GM12873 (cell line): ENCODE data around the gene DFFA.

Experiments used
- TF ChIP-seq, protein P1 (sequence below): IDR thresholded peaks from 2 replicates; pipeline ENCODE4 v1.5.1; 2012; ENCODE audit warnings: low read depth, mild to moderate bottlenecking, moderate library complexity, low read length, control low read depth; ENCODE audit not compliant: insufficient read depth; ENCODE audit errors: missing control alignments

The DFFA gene, protein sequence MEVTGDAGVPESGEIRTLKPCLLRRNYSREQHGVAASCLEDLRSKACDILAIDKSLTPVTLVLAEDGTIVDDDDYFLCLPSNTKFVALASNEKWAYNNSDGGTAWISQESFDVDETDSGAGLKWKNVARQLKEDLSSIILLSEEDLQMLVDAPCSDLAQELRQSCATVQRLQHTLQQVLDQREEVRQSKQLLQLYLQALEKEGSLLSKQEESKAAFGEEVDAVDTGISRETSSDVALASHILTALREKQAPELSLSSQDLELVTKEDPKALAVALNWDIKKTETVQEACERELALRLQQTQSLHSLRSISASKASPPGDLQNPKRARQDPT

GRCh38 chr1:10472220-10473144 lies at the start of gene DFFA:
Gene DFFA, minus strand, starts transcription at chr1:10472529. Its CDS starts 71 bp downstream, at chr1:10472458.
- TF ChIP-seq, protein P1, sequence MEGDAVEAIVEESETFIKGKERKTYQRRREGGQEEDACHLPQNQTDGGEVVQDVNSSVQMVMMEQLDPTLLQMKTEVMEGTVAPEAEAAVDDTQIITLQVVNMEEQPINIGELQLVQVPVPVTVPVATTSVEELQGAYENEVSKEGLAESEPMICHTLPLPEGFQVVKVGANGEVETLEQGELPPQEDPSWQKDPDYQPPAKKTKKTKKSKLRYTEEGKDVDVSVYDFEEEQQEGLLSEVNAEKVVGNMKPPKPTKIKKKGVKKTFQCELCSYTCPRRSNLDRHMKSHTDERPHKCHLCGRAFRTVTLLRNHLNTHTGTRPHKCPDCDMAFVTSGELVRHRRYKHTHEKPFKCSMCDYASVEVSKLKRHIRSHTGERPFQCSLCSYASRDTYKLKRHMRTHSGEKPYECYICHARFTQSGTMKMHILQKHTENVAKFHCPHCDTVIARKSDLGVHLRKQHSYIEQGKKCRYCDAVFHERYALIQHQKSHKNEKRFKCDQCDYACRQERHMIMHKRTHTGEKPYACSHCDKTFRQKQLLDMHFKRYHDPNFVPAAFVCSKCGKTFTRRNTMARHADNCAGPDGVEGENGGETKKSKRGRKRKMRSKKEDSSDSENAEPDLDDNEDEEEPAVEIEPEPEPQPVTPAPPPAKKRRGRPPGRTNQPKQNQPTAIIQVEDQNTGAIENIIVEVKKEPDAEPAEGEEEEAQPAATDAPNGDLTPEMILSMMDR: no peak

DNA sequence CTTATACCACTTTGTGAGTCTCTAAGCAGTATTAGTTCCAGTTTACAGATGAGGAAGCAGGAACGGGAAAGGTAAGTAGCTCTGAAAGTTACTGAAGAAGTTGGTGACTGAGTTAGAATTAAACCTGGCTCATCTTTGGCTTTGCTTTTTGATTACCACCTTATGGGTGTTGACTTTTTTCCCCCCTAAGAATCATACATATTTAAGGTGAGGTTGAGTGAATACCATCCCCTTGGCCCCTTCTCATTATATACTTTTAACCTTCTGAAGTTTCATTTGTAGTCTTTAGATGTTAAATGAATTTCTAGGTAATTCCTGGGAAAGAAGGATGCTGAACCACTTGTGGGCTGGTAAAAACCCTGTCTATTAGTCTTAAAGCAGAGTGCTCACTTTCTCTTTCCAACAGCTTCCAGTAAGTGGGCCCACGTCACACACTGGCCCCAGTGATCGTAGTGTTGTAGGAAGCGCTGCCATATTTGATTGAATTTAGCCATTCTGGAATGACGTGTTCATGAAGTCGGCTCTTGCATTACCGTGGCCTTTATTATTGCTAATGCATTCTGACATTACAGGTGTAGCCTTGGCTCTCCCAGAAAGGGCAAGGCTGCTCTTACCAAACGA lies 49.3 kb upstream of the DFFA start:
- TF ChIP-seq, protein P1: no peak

DNA sequence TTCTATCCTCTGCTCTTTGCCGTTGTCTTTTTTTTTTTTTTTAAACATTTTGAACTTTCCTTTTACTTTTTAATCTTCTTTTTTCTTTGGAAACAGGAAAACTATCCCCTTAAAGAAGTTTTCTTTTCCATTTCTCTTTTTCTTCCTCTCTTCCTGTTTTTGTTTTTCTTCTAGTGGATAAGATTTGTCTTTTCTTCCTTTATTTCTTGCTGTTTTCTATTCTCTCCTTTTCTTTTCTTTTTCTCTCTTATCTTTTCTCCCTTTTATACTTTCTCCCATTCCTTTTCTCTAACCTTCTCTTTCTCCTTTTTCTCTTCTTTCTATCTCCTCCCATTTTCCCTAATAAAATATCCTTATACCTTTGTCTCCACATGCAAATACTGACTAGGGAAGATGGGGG lies 48.6 kb upstream of the DFFA start:
- TF ChIP-seq, protein P1: no peak

DNA sequence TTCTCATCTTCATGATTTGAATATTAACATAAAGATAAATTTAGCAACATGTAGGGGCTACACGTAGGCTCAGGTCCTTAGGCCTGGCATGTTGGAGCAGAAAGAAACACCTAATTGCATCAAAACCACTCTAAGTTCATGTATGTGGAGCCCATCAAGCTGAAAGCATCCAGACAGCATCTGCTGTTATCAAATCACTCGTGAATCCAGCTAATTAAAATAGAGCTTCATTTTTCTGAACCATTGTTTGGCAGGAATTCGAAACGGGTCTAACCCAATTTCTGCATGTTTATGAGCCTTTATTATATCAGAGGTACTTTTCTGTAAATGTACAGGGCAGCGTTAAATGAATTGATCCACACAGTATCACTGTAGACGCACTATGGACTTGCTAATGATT lies 48.2 kb upstream of the DFFA start:
- TF ChIP-seq, protein P1: no peak

GRCh38 chr1:10519016-10519417 lies 46.7 kb upstream of the DFFA start:
- TF ChIP-seq, protein P1: no peak

GRCh38 chr1:10517677-10517982 lies 45.3 kb upstream of the DFFA start:
- TF ChIP-seq, protein P1: no peak
